Esophagus squamous epithelium (tissue), 4 donors: ENCODE results near the gene PATZ1.

Experiments
- CTCF ChIP-seq, 6 experiments: fragments of 450-650 bp in 4 of 6; fragments of 200-600 bp in 2 of 6; sonication (generic) in 2 of 6; IDR thresholded peaks; one replicate each; pipeline ENCODE4 v1.5.1; 2016 to 2019; ENCODE audit warnings: antibody characterized with exemption in 6 of 6, mild to moderate bottlenecking in 4 of 6, moderate library complexity in 4 of 6
- POLR2A ChIP-seq, 4 donors: fragments of 450-650 bp; IDR thresholded peaks; one replicate each; pipeline ENCODE4 v1.6.1; 2017; ENCODE audit warnings: antibody characterized with exemption in 4 of 4, mild to moderate bottlenecking in 4 of 4, moderate library complexity in 3 of 4

DNA sequence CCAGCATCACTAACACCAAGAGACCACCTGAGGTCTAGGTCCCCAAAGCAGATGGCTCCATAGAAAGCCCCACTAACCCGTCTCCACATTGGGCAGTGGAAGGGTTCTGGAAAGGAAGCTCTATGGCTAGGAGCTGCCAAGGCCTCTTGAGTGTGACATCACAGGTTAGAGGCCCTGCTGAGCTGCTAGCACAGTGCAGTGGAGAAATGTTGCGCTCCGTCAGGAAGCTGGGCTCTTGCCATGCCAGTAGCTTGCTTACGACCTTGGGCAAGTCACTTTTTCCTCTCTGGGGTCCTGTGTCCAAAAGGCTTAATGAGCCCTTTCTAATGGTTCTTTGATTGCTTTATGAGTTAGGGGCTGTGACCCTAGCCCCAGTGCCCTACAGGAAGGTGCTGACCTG, 64.4 kb downstream of the PATZ1 start:
- TF ChIP-seq CTCF (IDR thresholded peaks at IDR 0.05) (no peak), POLR2A (IDR thresholded peaks at IDR 0.05) (no peak)
